MCF 10A (cell line): ENCODE data around the gene LIMS2. TPM values are rescaled to one million over a fixed set of nuclear protein-coding genes. Genes with fewer than 3 reads are reported as not detected.

Source experiments
- BruUV-seq: library from RNA; stranded (reverse); fragments of 400-500 nt; replicated peaks from 2 replicates; lab custom pipeline; 2021; lab: Mats Ljungman, UMichigan
- CTCF ChIA-PET: fragments of 300-600 bp; sonication (Branson Sonifier 250); formaldehyde crosslinking; extraction: SDS; loops from one replicate; lab custom pipeline; 2021; ENCODE audit warnings: antibody characterized with exemption, inconsistent platforms; lab: Yijun Ruan, JAX
- POLR2A ChIA-PET: fragments of 300-600, 350-650 bp; sonication (Branson Sonifier 250); formaldehyde crosslinking; extraction: SDS; loops from one replicate; lab custom pipeline; 2020; ENCODE audit warnings: antibody characterized with exemption, inconsistent platforms; lab: Yijun Ruan, JAX
- DNase-seq: peaks from one replicate; pipeline ENCODE4 v3.0.0-alpha.2; 2018; ENCODE audit not compliant: unreplicated experiment
- H3K27ac Mint-ChIP-seq: one replicate; pipeline ENCODE4 v1.8.0; 2022; ENCODE audit warnings: mild to moderate bottlenecking, low read depth, mixed read lengths; ENCODE audit not compliant: unreplicated experiment
- H3K27me3 Mint-ChIP-seq: one replicate; pipeline ENCODE4 v1.8.0; 2022; ENCODE audit warnings: mixed read lengths; ENCODE audit not compliant: insufficient read depth, unreplicated experiment
- H3K36me3 Mint-ChIP-seq: one replicate; pipeline ENCODE4 v1.8.0; 2022; ENCODE audit warnings: mild to moderate bottlenecking, moderate library complexity, mixed read lengths; ENCODE audit not compliant: insufficient read depth, unreplicated experiment
- H3K4me1 Mint-ChIP-seq: one replicate; pipeline ENCODE4 v1.8.0; 2022; ENCODE audit warnings: mixed read lengths; ENCODE audit not compliant: insufficient read depth, unreplicated experiment
- H3K4me3 Mint-ChIP-seq: one replicate; pipeline ENCODE4 v1.8.0; 2022; ENCODE audit warnings: mild to moderate bottlenecking, moderate library complexity, mixed read lengths; ENCODE audit not compliant: unreplicated experiment
- H3K9me3 Mint-ChIP-seq: one replicate; pipeline ENCODE4 v1.8.0; 2022; ENCODE audit warnings: mixed read lengths; ENCODE audit not compliant: unreplicated experiment
- CTCF ChIP-seq: fragments of 200-600 bp; IDR thresholded peaks from one replicate; pipeline ENCODE4 v1.8.0; 2022; ENCODE audit warnings: antibody characterized with exemption, mild to moderate bottlenecking; ENCODE audit not compliant: unreplicated experiment
- intact Hi-C: fragments of 100-400 bp; cut with micrococcal nuclease; formaldehyde crosslinking; loops from 2 replicates; pipeline ENCODE4 v1.14.1; 2022
- total RNA-seq: library from RNA; stranded (reverse); gene quantifications from 2 replicates; pipeline ENCODE4 v1.2.3, GENCODE V29; 2022

Gene LIMS2
- total RNA-seq, 1 experiment from 2014 or later, result not detected

- Mint-ChIP-seq H3K4me1 (peaks cover 20% of the 10 kb centered on the region), H3K36me3 (no peaks in the 10 kb centered on the region), H3K27ac (no peak overlapping the region), H3K27me3 (no peaks in the 10 kb centered on the region), H3K9me3 (no peaks in the 10 kb centered on the region), H3K4me3 (no peak overlapping the region)
- ChIA-PET POLR2A (no interaction called here), CTCF (interaction anchor here (0.6 kb wide), 1 partner anchor 131 kb away, joined by 3 read pairs; no protein-coding TSS in a partner anchor)
- DNase-seq, result no peak
- no TSS peak for BruUV-seq
- TF ChIP-seq CTCF, result no peak
- intact Hi-C loops, result no loop called here
These were observed 54.5 kb downstream of the LIMS2 start for GRCh38 chr2:127620866-127621265.

GRCh38 chr2:127619877-127620705 is 55.2 kb downstream of the LIMS2 start:
- peaks cover 22% of the 10 kb centered on the region for H3K4me1 Mint-ChIP-seq
- CTCF ChIA-PET, result interaction anchor here (0.6 kb wide), 1 partner anchor 130 kb away, joined by 3 read pairs; no protein-coding TSS in a partner anchor
- intact Hi-C loops, result no loop called here
- no peak for DNase-seq
- H3K4me3 Mint-ChIP-seq, result no peak overlapping the region
- no peaks in the 10 kb centered on the region for H3K27me3 Mint-ChIP-seq
- POLR2A ChIA-PET, result no interaction called here
- no peaks in the 10 kb centered on the region for H3K36me3 Mint-ChIP-seq
- TF ChIP-seq CTCF, result no peak
- no peaks in the 10 kb centered on the region for H3K9me3 Mint-ChIP-seq
- no peak overlapping the region for H3K27ac Mint-ChIP-seq
- BruUV-seq, result no TSS peak

- Mint-ChIP-seq H3K27ac (no peak overlapping the region), H3K27me3 (no peaks in the 10 kb centered on the region), H3K36me3 (no peaks in the 10 kb centered on the region), H3K9me3 (no peaks in the 10 kb centered on the region), H3K4me3 (no peak overlapping the region), H3K4me1 (peaks cover 28% of the 10 kb centered on the region)
- no peak for TF ChIP-seq CTCF
- CTCF ChIA-PET, result no interaction called here
- DNase-seq, result no peak
- intact Hi-C loops, result no loop called here
- POLR2A ChIA-PET, result no interaction called here
- BruUV-seq, result no TSS peak
These were observed 56.1 kb downstream of the LIMS2 start for GRCh38 chr2:127619203-127619590.

- H3K4me1 Mint-ChIP-seq, result peaks cover 26% of the 10 kb centered on the region
- no peak for TF ChIP-seq CTCF
- BruUV-seq, result no TSS peak
- ChIA-PET POLR2A (no interaction called here), CTCF (interaction anchor here (0.5 kb wide), 1 partner anchor 19 kb away, joined by 3 read pairs; no protein-coding TSS in a partner anchor)
- no peak for DNase-seq
- H3K9me3 Mint-ChIP-seq, result no peaks in the 10 kb centered on the region
- no peaks in the 10 kb centered on the region for H3K27me3 Mint-ChIP-seq
- intact Hi-C loops, result no loop called here
- no peaks in the 10 kb centered on the region for H3K36me3 Mint-ChIP-seq
- H3K4me3 Mint-ChIP-seq, result no peak overlapping the region
- H3K27ac Mint-ChIP-seq, result no peak overlapping the region
These were observed 56.7 kb downstream of the LIMS2 start for GRCh38 chr2:127618551-127619202.
